Vagina (tissue), 2 donors: ENCODE measurements around the gene RPL13A. TPM values are rescaled to one million over a fixed set of nuclear protein-coding genes. Genes with fewer than 3 reads are reported as not detected.
A peak's percentile ranks its signal among the peaks of the same experiment; 100 is the strongest.

Experiments
- DNase-seq, 2 donors: peaks; one replicate each; pipeline ENCODE4 v3.0.0-alpha.2; 2017; ENCODE audit errors: extremely low spot score in 2 of 2
- H3K27ac ChIP-seq: fragments of 200-600 bp; sonication (generic); one replicate; pipeline ENCODE4 v1.5.1; 2019
- H3K27me3 ChIP-seq: fragments of 200-600 bp; sonication (generic); one replicate; pipeline ENCODE4 v1.5.1; 2019
- H3K36me3 ChIP-seq, 2 donors: fragments of 200-600 bp; sonication (generic); one replicate each; pipeline ENCODE4 v1.5.1; 2017 to 2019
- H3K4me1 ChIP-seq: fragments of 200-600 bp; sonication (generic); one replicate; pipeline ENCODE4 v1.5.1; 2019
- H3K4me3 ChIP-seq, 2 donors: fragments of 200-600 bp; sonication (generic); 1 replicate in 1 of 2; 2 replicates in 1 of 2; pipeline ENCODE4 v1.5.1; 2016 to 2019
- H3K9me3 ChIP-seq: fragments of 200-600 bp; sonication (generic); one replicate; pipeline ENCODE4 v1.5.1; 2019
- POLR2A ChIP-seq, 2 donors: fragments of 450-650 bp; IDR thresholded peaks; one replicate each; pipeline ENCODE4 v1.6.1; 2017; ENCODE audit warnings: antibody characterized with exemption in 2 of 2, mild to moderate bottlenecking in 2 of 2, moderate library complexity in 2 of 2
- POLR2AphosphoS5 ChIP-seq, 2 donors: sonication (generic); formaldehyde crosslinking; IDR thresholded peaks; one replicate each; pipeline ENCODE4 v1.9.0; 2017; ENCODE audit warnings: antibody characterized with exemption in 2 of 2, mild to moderate bottlenecking in 2 of 2, low read depth in 1 of 2; ENCODE audit not compliant: insufficient read depth in 1 of 2
- intact Hi-C: fragments of 100-400 bp; cut with DNase I; formaldehyde crosslinking; loops from one replicate; pipeline ENCODE4 v1.15.1; 2023
- total RNA-seq: library from RNA; depleted of rRNA; stranded (reverse); fragments of >200 nt; gene quantifications from one replicate; pipeline ENCODE4 v1.2.3, GENCODE V29; 2016
- TF ChIP-seq, protein P1 (sequence below), 3 experiments: fragments of 450-650 bp in 2 of 3; fragments of 200-600 bp in 1 of 3; sonication (generic) in 1 of 3; IDR thresholded peaks; one replicate each; pipeline ENCODE4 v1.5.1; 2017 to 2019; ENCODE audit warnings: antibody characterized with exemption in 3 of 3, mild to moderate bottlenecking in 2 of 3, moderate library complexity in 2 of 3

RPL13A gene
- total RNA-seq, 1 donor from 2014 or later: 3,900 TPM

- intact Hi-C loops: loop anchor here (10.0 kb wide), 1 partner anchor 174 kb away; the partner anchor contains the start of genes BCL2L12 and IRF3
- DNase-seq: no peak
- no peak for TF ChIP-seq POLR2A (IDR thresholded peaks at IDR 0.05)
- TF ChIP-seq POLR2AphosphoS5 (IDR thresholded peaks at IDR 0.05; ENCODE audit: insufficient read depth in 1 of 2, low read depth in 1 of 2): peak in 1 of 2 donors; percentile 20
- H3K27ac ChIP-seq: no peak overlapping the region
- peaks cover 0 to 35% of the 10 kb centered on the region in 2 donors for H3K36me3 ChIP-seq
- H3K4me1 ChIP-seq: peaks cover 38% of the 10 kb centered on the region
- no peaks in the 10 kb centered on the region for H3K9me3 ChIP-seq
- H3K27me3 ChIP-seq: no peaks in the 10 kb centered on the region
- no peak overlapping the region for H3K4me3 ChIP-seq
Measured at GRCh38 chr19:49491030-49491803, 3.8 kb downstream of the RPL13A start.

GRCh38 chr19:49491804-49492572, 4.6 kb downstream of the RPL13A start:
- Histone ChIP-seq H3K4me1 (peaks cover 41% of the 10 kb centered on the region), H3K36me3 (peaks cover 0 to 36% of the 10 kb centered on the region in 2 donors)
- TF ChIP-seq, protein P1, sequence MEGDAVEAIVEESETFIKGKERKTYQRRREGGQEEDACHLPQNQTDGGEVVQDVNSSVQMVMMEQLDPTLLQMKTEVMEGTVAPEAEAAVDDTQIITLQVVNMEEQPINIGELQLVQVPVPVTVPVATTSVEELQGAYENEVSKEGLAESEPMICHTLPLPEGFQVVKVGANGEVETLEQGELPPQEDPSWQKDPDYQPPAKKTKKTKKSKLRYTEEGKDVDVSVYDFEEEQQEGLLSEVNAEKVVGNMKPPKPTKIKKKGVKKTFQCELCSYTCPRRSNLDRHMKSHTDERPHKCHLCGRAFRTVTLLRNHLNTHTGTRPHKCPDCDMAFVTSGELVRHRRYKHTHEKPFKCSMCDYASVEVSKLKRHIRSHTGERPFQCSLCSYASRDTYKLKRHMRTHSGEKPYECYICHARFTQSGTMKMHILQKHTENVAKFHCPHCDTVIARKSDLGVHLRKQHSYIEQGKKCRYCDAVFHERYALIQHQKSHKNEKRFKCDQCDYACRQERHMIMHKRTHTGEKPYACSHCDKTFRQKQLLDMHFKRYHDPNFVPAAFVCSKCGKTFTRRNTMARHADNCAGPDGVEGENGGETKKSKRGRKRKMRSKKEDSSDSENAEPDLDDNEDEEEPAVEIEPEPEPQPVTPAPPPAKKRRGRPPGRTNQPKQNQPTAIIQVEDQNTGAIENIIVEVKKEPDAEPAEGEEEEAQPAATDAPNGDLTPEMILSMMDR (IDR thresholded peaks at IDR 0.05): no peak
- TF ChIP-seq POLR2AphosphoS5 (IDR thresholded peaks at IDR 0.05; ENCODE audit: insufficient read depth in 1 of 2, low read depth in 1 of 2) (no peak), POLR2A (IDR thresholded peaks at IDR 0.05) (no peak)

GRCh38 chr19:49492573-49493405, 5.4 kb downstream of the RPL13A start:
- Histone ChIP-seq H3K4me1 (peaks cover 49% of the 10 kb centered on the region), H3K36me3 (peaks cover 3 to 44% of the 10 kb centered on the region in 2 donors), H3K27ac (no peak overlapping the region), H3K9me3 (no peaks in the 10 kb centered on the region), H3K27me3 (no peaks in the 10 kb centered on the region), H3K4me3 (no peak overlapping the region)
- DNase-seq: no peak
- TF ChIP-seq, protein P1 (IDR thresholded peaks at IDR 0.05): no peak
- no peak for TF ChIP-seq POLR2A (IDR thresholded peaks at IDR 0.05)
- TF ChIP-seq POLR2AphosphoS5 (IDR thresholded peaks at IDR 0.05; ENCODE audit: insufficient read depth in 1 of 2, low read depth in 1 of 2): no peak
- intact Hi-C loops: loop anchor here (10.0 kb wide), 1 partner anchor 172 kb away; the partner anchor contains the start of genes BCL2L12 and IRF3

More at GRCh38 chr19:49491804-49492572, 4.6 kb downstream of the RPL13A start:
- Histone ChIP-seq H3K4me3 (no peak overlapping the region), H3K9me3 (no peaks in the 10 kb centered on the region), H3K27me3 (no peaks in the 10 kb centered on the region), H3K27ac (no peak overlapping the region)
- intact Hi-C loops: loop anchor here (10.0 kb wide), 1 partner anchor 173 kb away; the partner anchor contains the start of genes BCL2L12 and IRF3
- no peak for DNase-seq

DNA sequence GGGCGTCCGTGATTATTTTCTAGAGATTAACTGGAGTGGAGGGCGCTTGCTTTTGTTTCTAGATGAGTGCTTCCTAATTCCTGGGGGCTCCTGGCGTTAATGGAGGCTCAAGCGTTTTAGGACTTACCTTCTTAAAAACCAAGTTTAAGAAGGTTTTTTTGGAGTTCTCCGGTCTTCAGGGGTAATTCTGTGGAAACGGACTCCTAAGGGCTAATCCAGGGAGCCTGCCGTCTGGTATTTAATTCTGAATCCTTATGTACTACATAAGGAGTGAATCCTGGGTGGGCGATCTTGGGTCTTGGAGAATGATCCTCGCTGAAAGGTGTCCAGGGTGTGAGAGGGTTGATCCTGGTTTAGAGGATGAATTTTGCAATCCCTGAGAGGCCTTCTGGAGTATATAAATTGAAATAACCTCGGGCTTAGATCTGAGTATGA, 9.2 kb downstream of the RPL13A start:
- no peak for TF ChIP-seq POLR2AphosphoS5 (IDR thresholded peaks at IDR 0.05; ENCODE audit: insufficient read depth in 1 of 2, low read depth in 1 of 2)
- no peak for TF ChIP-seq POLR2A (IDR thresholded peaks at IDR 0.05)
- TF ChIP-seq, protein P1 (IDR thresholded peaks at IDR 0.05): no peak
- H3K36me3 ChIP-seq: peaks cover 3 to 45% of the 10 kb centered on the region in 2 donors
- no peaks in the 10 kb centered on the region for H3K9me3 ChIP-seq
- peaks cover 45% of the 10 kb centered on the region for H3K4me1 ChIP-seq
- peak overlapping the region; percentile 52 to 83 for H3K4me3 ChIP-seq
- intact Hi-C loops: loop anchor here (10.0 kb wide), 1 partner anchor 168 kb away; the partner anchor contains the start of genes BCL2L12 and IRF3
- H3K27ac ChIP-seq: peak overlapping the region; percentile 93
- no peaks in the 10 kb centered on the region for H3K27me3 ChIP-seq
- no peak for DNase-seq
